ENCODE results near the gene PCDHA7.
"Not testable (repeated sequence)": the region's sequence is repeated elsewhere in the genome, so short reads cannot be mapped to it uniquely, and the experiment has no call there.

The PCDHA7 gene

GRCh38 chr5:140862441-140863295, 28.6 kb downstream of the PCDHA7 start:
- DNase-seq: no peak

- DNase-seq: no peak
Measured at GRCh38 chr5:140868721-140869554, 34.9 kb downstream of the PCDHA7 start, which contains the start of gene PCDHA11. TSS of gene PCDHA11 (plus strand) at chr5:140868957. CDS start at chr5:140869104, 147 bp downstream.

GRCh38 chr5:140869555-140869886, 35.5 kb downstream of the PCDHA7 start:
- no peak for DNase-seq

- DNase-seq: no peak
Measured at GRCh38 chr5:140870221-140871201, 36.4 kb downstream of the PCDHA7 start.

GRCh38 chr5:140875085-140876065, 41.3 kb downstream of the PCDHA7 start, which contains the start of gene PCDHA12:
TSS of gene PCDHA12 (plus strand) at chr5:140875308. CDS start at chr5:140875473, 165 bp downstream.
- DNase-seq: no peak

GRCh38 chr5:140876541-140877261, 42.6 kb downstream of the PCDHA7 start:
- DNase-seq: not testable (repeated sequence)

GRCh38 chr5:140877262-140877581, 43.2 kb downstream of the PCDHA7 start:
- no peak for DNase-seq

GRCh38 chr5:140881889-140882590, 48.0 kb downstream of the PCDHA7 start, which contains the start of gene PCDHA13:
TSS of gene PCDHA13 (plus strand) at chr5:140882124. CDS start at chr5:140882269, 145 bp downstream.
- no peak for DNase-seq

GRCh38 chr5:140882591-140882899, 48.5 kb downstream of the PCDHA7 start:
- DNase-seq: no peak

GRCh38 chr5:140883373-140883772, 49.3 kb downstream of the PCDHA7 start:
- DNase-seq: no peak

- no peak for DNase-seq
Measured at GRCh38 chr5:140883927-140884697, 50.0 kb downstream of the PCDHA7 start.
